Hypothalamus (tissue), 51 donors: ENCODE measurements around the gene PDE12.

Source experiments
- DNase-seq, 51 donors: peaks; one replicate each; lab custom pipeline; 2025; lab: John Stamatoyannopoulos, UW

Gene PDE12

GRCh38 chr3:57555738-57556458, at the start of gene PDE12:
Gene PDE12 (plus strand): TSS chr3:57556274. CDS start chr3:57556380, 106 bp downstream.
- peak; percentile 68 to 98 (median 85) for DNase-seq

- no peak for DNase-seq
Measured at GRCh38 chr3:57512166-57512565, 43.9 kb upstream of the PDE12 start.

GRCh38 chr3:57518276-57518915, 37.7 kb upstream of the PDE12 start:
- DNase-seq = no peak

- no peak for DNase-seq
Measured at GRCh38 chr3:57530071-57530608, 25.9 kb upstream of the PDE12 start.

GRCh38 chr3:57538465-57538864, 17.6 kb upstream of the PDE12 start:
- DNase-seq = no peak

GRCh38 chr3:57544181-57545125, 11.6 kb upstream of the PDE12 start, which contains the start of gene DNAH12:
Gene DNAH12 (minus strand): TSS chr3:57544344. CDS start chr3:57542870, 1,474 bp downstream.
- DNase-seq = peak in 22 of 51 donors; percentile 0 to 56 (median 26)

GRCh38 chr3:57545636-57546268, 10.3 kb upstream of the PDE12 start:
- peak in 2 of 51 donors; percentile 1 to 18 for DNase-seq

GRCh38 chr3:57546616-57547015, 9.5 kb upstream of the PDE12 start:
- no peak for DNase-seq

- no peak for DNase-seq
Measured at GRCh38 chr3:57555306-57555705, 768 bp upstream of the PDE12 start.

GRCh38 chr3:57556459-57557084, 498 bp downstream of the PDE12 start:
- peak in 12 of 51 donors; percentile 8 to 81 (median 41) for DNase-seq

GRCh38 chr3:57557085-57557537, 1.0 kb downstream of the PDE12 start:
- DNase-seq = peak in 2 of 51 donors; percentile 19 to 25

- no peak for DNase-seq
Measured at GRCh38 chr3:57559526-57559925, 3.5 kb downstream of the PDE12 start.

GRCh38 chr3:57569859-57570450, 13.9 kb downstream of the PDE12 start:
- DNase-seq = no peak

- no peak for DNase-seq
Measured at GRCh38 chr3:57570878-57571277, 14.8 kb downstream of the PDE12 start.

GRCh38 chr3:57572096-57572495, 16.0 kb downstream of the PDE12 start:
- no peak for DNase-seq

- peak in 1 of 51 donors; percentile 49 for DNase-seq
Measured at GRCh38 chr3:57575966-57576626, 20.0 kb downstream of the PDE12 start.

- no peak for DNase-seq
Measured at GRCh38 chr3:57577801-57578200, 21.7 kb downstream of the PDE12 start.

GRCh38 chr3:57582474-57583168, 26.5 kb downstream of the PDE12 start:
- DNase-seq = no peak
